Activated CD8-positive, alpha-beta memory T cell treated with anti-CD3 and anti-CD28 coated beads for 4 hours (primary cell): ENCODE measurements around the gene CCL8.

Experiments used
- DNase-seq, 2 donors: peaks; one replicate each; pipeline ENCODE4 v3.0.0-alpha.2; 2020; ENCODE audit warnings: low read depth in 2 of 2

The CCL8 gene

GRCh38 chr17:34319039-34319483 is at the start of gene CCL8:
Gene CCL8 (plus strand): TSS chr17:34319435. CDS start chr17:34319502, 67 bp downstream.
- no peak for DNase-seq

DNA sequence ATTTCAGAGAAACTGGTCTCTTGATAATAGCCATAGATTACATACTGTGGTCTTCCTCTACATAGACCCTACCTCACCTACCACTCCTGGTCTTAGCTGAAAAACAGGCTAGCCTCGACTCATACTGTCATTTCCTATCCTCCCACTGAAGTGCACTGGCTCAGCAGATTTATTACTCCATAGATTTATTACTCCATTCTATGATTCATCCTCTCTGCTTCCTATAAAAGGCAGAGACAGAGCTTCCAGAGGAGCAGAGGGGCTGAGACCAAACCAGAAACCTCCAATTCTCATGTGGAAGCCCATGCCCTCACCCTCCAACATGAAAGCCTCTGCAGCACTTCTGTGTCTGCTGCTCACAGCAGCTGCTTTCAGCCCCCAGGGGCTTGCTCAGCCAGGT is 49.3 kb upstream of the CCL8 start, which contains the start of gene CCL7:
CCL7 (plus strand) TSS at position 253 of the 400 bp plus-strand sequence; CDS start at position 323, 70 bp downstream.
- DNase-seq: no peak

DNA sequence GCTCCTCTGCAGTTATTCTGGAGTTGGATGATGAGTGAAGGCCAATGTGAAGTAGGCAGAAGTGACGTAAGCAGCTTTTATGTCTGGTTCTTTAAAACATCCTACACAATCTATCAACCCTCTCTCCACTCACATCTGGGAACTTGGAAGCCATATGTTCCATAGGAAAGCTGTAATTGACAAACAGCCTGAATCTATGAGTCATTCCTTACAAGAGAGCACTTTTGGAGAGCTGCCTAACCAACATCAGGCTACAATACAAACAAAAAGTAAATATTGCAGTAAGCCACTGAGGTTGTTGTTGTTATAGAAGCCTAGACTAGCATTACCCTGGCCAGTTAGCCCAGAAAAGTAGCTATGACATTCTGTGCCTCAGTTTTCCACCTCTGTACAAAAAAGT is 43.4 kb upstream of the CCL8 start:
- no peak for DNase-seq

GRCh38 chr17:34276826-34277225 is 42.4 kb upstream of the CCL8 start:
- DNase-seq: no peak

GRCh38 chr17:34283571-34283970 is 35.7 kb upstream of the CCL8 start:
- no peak for DNase-seq

DNA sequence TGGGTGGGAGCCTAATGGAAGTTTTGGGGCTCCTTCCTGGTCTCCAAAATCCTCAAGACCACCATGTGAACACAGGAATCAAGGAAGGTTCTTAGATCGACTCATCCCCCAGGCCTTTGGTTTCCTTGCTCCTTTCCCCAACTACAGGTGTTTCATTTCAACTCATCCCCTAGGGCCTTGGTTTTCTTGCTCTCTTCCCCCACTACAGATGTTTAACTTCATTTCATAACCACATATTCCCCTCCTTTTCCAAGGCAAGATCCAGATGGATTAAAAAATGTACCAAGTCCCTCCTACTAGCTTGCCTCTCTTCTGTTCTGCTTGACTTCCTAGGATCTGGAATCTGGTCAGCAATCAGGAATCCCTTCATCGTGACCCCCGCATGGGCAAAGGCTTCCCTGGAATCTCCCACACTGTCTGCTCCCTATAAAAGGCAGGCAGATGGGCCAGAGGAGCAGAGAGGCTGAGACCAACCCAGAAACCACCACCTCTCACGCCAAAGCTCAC is 33.9 kb upstream of the CCL8 start, which contains the start of gene CCL11:
CCL11 (plus strand) TSS at position 457 of the 507 bp plus-strand sequence. CDS start 67 bp downstream, outside the sequence.
- DNase-seq: no peak

DNA sequence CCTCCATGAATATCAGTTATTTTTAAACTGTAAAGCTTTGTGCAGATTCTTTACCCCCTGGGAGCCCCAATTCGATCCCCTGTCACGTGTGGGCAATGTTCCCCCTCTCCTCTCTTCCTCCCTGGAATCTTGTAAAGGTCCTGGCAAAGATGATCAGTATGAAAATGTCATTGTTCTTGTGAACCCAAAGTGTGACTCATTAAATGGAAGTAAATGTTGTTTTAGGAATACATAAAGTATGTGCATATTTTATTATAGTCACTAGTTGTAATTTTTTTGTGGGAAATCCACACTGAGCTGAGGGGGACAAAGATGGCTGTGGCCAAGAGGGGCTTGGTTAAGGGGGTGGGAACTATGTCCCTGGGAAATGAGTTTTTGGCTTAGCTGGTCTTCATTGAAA is 31.4 kb upstream of the CCL8 start:
- no peak for DNase-seq

GRCh38 chr17:34290586-34290985 is 28.6 kb upstream of the CCL8 start:
- DNase-seq: no peak

DNA sequence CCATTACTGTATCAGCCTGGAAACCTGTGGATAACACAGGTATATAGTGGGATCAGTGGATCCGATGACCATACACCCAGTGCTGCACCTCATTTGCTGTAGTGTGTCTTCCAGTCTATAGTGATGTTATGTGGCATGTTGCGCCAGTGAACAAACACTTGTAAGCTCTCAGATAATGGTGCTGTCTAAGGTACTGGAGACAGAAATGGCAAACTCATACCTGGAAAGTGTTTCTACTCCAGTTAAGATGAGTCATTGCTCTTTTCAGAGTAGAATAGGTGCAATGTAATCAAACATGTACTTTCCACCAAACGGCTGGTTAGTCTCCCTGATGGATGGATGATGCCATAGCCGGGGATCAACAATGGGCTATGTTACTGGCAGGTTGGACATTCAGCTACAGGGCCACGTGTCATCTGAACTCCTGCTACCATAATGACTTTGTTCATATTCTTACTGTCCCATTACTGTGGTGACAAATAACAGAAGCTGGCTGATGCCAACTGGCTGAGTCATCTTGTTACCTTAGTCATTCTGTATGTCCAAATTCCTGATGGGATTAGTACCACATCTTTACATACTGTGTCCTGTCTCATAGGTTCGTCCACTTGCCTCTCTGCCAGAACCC is 27.4 kb upstream of the CCL8 start:
- DNase-seq: no peak

DNA sequence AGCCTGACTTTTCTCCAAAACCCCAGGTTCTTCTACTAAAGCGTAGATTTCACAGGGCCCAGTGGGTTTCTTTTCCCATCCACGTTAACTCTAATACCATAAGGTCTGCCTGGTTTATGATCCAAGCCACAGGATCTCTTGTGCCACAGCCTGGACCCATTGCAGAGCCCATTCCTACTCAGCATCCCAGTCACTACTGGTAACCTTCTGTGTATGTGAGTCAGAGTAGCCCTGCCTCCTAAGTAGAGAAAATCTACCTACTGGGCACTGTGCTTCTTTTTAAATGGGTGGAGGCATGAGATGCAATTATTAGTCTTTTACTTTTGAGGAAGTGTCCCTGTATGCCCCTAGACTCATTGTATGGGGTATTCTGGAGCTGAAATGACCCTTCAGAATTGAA is 20.2 kb upstream of the CCL8 start:
- no peak for DNase-seq

GRCh38 chr17:34299956-34300577 is 19.2 kb upstream of the CCL8 start:
- DNase-seq: no peak

- no peak for DNase-seq
Measured at GRCh38 chr17:34300652-34301370, 18.4 kb upstream of the CCL8 start.

- no peak for DNase-seq
Measured at GRCh38 chr17:34301986-34302385, 17.2 kb upstream of the CCL8 start.

- no peak for DNase-seq
Measured at GRCh38 chr17:34302636-34303035, 16.6 kb upstream of the CCL8 start.

GRCh38 chr17:34303606-34304005 is 15.6 kb upstream of the CCL8 start:
- DNase-seq: no peak

GRCh38 chr17:34305061-34305460 is 14.2 kb upstream of the CCL8 start:
- DNase-seq: no peak

- no peak for DNase-seq
Measured at GRCh38 chr17:34305606-34306005, 13.6 kb upstream of the CCL8 start.

DNA sequence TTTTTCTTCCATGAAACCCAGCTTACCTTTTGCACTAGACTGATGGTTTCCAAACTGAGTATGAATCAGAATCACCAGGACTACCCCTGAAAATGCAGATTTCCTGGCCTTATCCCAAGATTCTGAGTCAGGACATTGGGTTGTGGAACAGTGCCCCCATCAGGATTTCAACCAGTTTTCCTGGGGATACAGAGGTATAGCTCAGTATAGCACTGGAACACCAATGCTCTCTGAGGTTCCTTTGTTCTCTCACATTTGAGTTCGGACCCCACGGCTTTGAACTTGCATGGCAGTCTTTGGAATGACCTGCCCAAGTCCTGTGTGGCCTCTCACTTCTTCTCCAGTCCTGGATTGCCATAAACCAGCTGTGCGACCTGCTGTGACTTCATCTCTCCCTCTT is 12.8 kb upstream of the CCL8 start:
- DNase-seq: no peak

GRCh38 chr17:34307110-34307509 is 12.1 kb upstream of the CCL8 start:
- DNase-seq: no peak

DNA sequence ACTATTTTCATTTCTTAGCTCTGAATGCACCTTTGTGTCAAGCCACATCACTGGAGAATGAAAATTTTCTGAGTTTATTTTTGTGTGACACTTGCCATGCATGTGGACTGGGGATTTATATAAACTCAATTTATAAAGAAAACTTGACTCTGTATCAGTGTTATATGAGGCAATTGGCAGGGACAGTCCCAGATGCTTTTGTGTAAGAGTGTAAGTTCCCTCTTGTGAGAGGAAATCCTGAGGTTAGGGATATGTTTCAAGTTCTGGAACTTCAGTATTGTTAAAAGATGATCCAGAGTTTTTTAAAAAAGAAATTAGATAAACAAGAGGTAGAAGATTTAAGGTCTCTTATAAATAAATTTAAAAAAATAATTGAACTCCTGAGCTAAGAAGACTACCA is 10.9 kb upstream of the CCL8 start:
- DNase-seq: no peak

DNA sequence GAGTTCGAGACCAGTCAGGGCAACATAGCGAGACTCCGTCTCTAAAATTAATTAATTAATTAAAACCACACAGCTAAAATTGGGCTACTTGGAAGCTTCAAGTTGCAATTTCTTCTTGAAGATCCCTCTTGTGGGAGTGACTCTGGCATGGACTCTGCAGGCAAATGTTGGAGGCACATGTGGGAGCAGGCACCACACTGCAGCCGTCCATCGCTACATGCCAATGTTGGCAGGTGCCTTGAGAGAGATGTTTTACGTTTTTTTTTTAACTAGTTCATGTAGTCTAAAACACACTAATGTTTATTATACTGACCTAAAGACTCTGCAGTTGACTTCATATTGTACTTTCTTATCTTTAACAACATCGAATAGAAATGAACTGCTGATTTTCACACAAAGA is 7.9 kb upstream of the CCL8 start:
- no peak for DNase-seq

GRCh38 chr17:34312080-34312479 is 7.2 kb upstream of the CCL8 start:
- DNase-seq: no peak

GRCh38 chr17:34313164-34313563 is 6.1 kb upstream of the CCL8 start:
- no peak for DNase-seq
